CD14-positive monocyte (primary cell): ENCODE measurements around the gene CEP55. TPM values are rescaled to one million over a fixed set of nuclear protein-coding genes. Genes with fewer than 3 reads are reported as not detected.
A peak's percentile ranks its signal among the peaks of the same experiment; 100 is the strongest.

Experiments
- DNase-seq, 3 donors: peaks; one replicate each; pipeline ENCODE4 v3.0.0-alpha.2; 2011 to 2022
- H2AFZ ChIP-seq: 2 replicates; pipeline ENCODE4 v1.6.0; 2012; ENCODE audit warnings: mild to moderate bottlenecking, low read depth, low read length, inconsistent platforms; ENCODE audit not compliant: insufficient read depth, poor library complexity, severe bottlenecking
- H3K27ac ChIP-seq, 2 donors: 1 replicate in 1 of 2; 2 replicates in 1 of 2; pipeline ENCODE4 v1.5.1; 2012 to 2013; ENCODE audit warnings: low read length in 2 of 2, control low read depth in 1 of 2, inconsistent platforms in 1 of 2, low read depth in 1 of 2, mild to moderate bottlenecking in 1 of 2
- H3K27me3 ChIP-seq, 2 donors: one replicate each; pipeline versions ENCODE4 v1.6.0 to v1.6.1; 2011 to 2013; ENCODE audit warnings: low read length in 2 of 2; ENCODE audit not compliant: control insufficient read depth in 2 of 2, insufficient read depth in 2 of 2
- H3K36me3 ChIP-seq, 2 donors: replicated peaks in 1 of 2; 1 replicate in 1 of 2; 2 replicates in 1 of 2; pipeline versions ENCODE4 v1.5.1 to v1.6.1; 2012 to 2013; ENCODE audit warnings: low read length in 2 of 2, control low read depth in 1 of 2, inconsistent platforms in 1 of 2, mild to moderate bottlenecking in 1 of 2; ENCODE audit not compliant: insufficient read depth in 2 of 2, control insufficient read depth in 1 of 2
- H3K4me1 ChIP-seq, 2 donors: 1 replicate in 1 of 2; 2 replicates in 1 of 2; pipeline versions ENCODE4 v1.5.1 to v1.6.1; 2012 to 2013; ENCODE audit warnings: low read length in 2 of 2, control low read depth in 1 of 2, inconsistent platforms in 1 of 2, mild to moderate bottlenecking in 1 of 2, moderate library complexity in 1 of 2; ENCODE audit not compliant: insufficient read depth in 2 of 2, control insufficient read depth in 1 of 2
- H3K4me2 ChIP-seq: replicated peaks from 2 replicates; pipeline ENCODE3; 2012; ENCODE audit warnings: low read length, moderate library complexity, mild to moderate bottlenecking; ENCODE audit not compliant: poor library complexity, severe bottlenecking; ENCODE audit errors: extremely low read depth
- H3K4me3 ChIP-seq, 3 experiments: fragments of 200-600 bp in 1 of 3; sonication (generic) in 1 of 3; replicated peaks in 1 of 3; 1 replicate in 2 of 3; 2 replicates in 1 of 3; pipeline ENCODE4 v1.5.1; 2011 to 2013; ENCODE audit warnings: low read length in 3 of 3, mild to moderate bottlenecking in 3 of 3, control low read depth in 2 of 3, low read depth in 2 of 3, inconsistent platforms in 1 of 3, moderate library complexity in 1 of 3
- H3K79me2 ChIP-seq: 2 replicates; pipeline ENCODE4 v1.6.0; 2012; ENCODE audit warnings: mild to moderate bottlenecking, control low read depth, inconsistent platforms, low read length, moderate library complexity; ENCODE audit not compliant: insufficient read depth
- H3K9ac ChIP-seq: 2 replicates; pipeline ENCODE4 v1.6.0; 2017; ENCODE audit warnings: low read length, mild to moderate bottlenecking; ENCODE audit not compliant: insufficient read depth, poor library complexity, severe bottlenecking
- H3K9me3 ChIP-seq, 2 donors: replicated peaks in 1 of 2; 1 replicate in 1 of 2; 2 replicates in 1 of 2; pipeline versions ENCODE4 v1.5.1 to v1.6.1; 2012 to 2013; ENCODE audit warnings: low read length in 2 of 2, control low read depth in 1 of 2; ENCODE audit not compliant: control insufficient read depth in 1 of 2, insufficient read depth in 1 of 2
- H4K20me1 ChIP-seq: 2 replicates; pipeline ENCODE4 v1.6.0; 2012; ENCODE audit warnings: mild to moderate bottlenecking, low read length, control low read depth, moderate library complexity; ENCODE audit not compliant: insufficient read depth
- H3K27ac Mint-ChIP-seq, 7 donors: one replicate each; pipeline ENCODE4 v1.8.0; 2020; ENCODE audit warnings: mild to moderate bottlenecking in 7 of 7, mixed read lengths in 7 of 7, moderate library complexity in 6 of 7, inconsistent platforms in 2 of 7
- H3K27me3 Mint-ChIP-seq, 3 donors: one replicate each; pipeline ENCODE4 v1.8.0; 2021 to 2022; ENCODE audit warnings: low read depth in 3 of 3, mild to moderate bottlenecking in 3 of 3, mixed read lengths in 3 of 3, moderate library complexity in 3 of 3, inconsistent platforms in 1 of 3
- H3K36me3 Mint-ChIP-seq, 2 donors: one replicate each; pipeline ENCODE4 v1.8.0; 2020; ENCODE audit warnings: mixed read lengths in 2 of 2, inconsistent platforms in 1 of 2, mild to moderate bottlenecking in 1 of 2
- H3K4me1 Mint-ChIP-seq: one replicate; pipeline ENCODE4 v1.8.0; 2020; ENCODE audit warnings: mild to moderate bottlenecking, mixed read lengths
- H3K4me3 Mint-ChIP-seq, 2 donors: one replicate each; pipeline ENCODE4 v1.8.0; 2020; ENCODE audit warnings: mild to moderate bottlenecking in 2 of 2, mixed read lengths in 2 of 2, moderate library complexity in 1 of 2
- H3K9me3 Mint-ChIP-seq, 7 donors: one replicate each; pipeline ENCODE4 v1.8.0; 2020 to 2022; ENCODE audit warnings: mixed read lengths in 7 of 7, mild to moderate bottlenecking in 6 of 7, moderate library complexity in 6 of 7, inconsistent platforms in 2 of 7
- CTCF ChIP-seq: fragments of 200-600 bp; IDR thresholded peaks from one replicate; pipeline ENCODE4 v1.8.0; 2022; ENCODE audit warnings: antibody characterized with exemption, mild to moderate bottlenecking
- WGBS: methylation state at CpG from one replicate; pipeline ENCODE4 v1.1.5; 2013; ENCODE audit warnings: missing lambda C conversion rate; ENCODE audit not compliant: insufficient coverage; 5-methylcytosine and 5-hydroxymethylcytosine counted together
- intact Hi-C, 2 donors: fragments of 100-400 bp; cut with micrococcal nuclease; formaldehyde crosslinking; loops; one replicate each; pipeline versions ENCODE4 v1.15.0 to v1.15.1; 2023
- polyA plus RNA-seq, 3 donors: library from polyadenylated mRNA; depleted of rRNA in 1 of 3; unstranded in 2 of 3; stranded (reverse) in 1 of 3; fragments of 300-500 nt in 2 of 3; fragments of >200 nt in 1 of 3; fragmentation: Illumina TruSeq in 2 of 3; gene quantifications; 1 replicate in 2 of 3; 2 replicates in 1 of 3; pipeline ENCODE4 v1.2.3, GENCODE V29; 2012 to 2021

The CEP55 gene
- polyA plus RNA-seq, 3 donors = 0.05 to 0.26 TPM; not detected in 1

GRCh38 chr10:93471110-93471651 is 25.2 kb upstream of the CEP55 start:
- no peak overlapping the region for H3K4me2 ChIP-seq
- peaks cover 0 to 2% (median 0%) of the 10 kb centered on the region in 7 donors for H3K9me3 Mint-ChIP-seq
- no peak overlapping the region for H3K4me3 ChIP-seq
- no peaks in the 10 kb centered on the region for H3K27me3 Mint-ChIP-seq
- H4K20me1 ChIP-seq = peaks cover 22% of the 10 kb centered on the region
- peak; percentile 66 to 88 (median 87) for DNase-seq
- WGBS = no CpG with 5 or more reads among the region's 5 CpGs
- intact Hi-C loops = loop anchor here (5.0 kb wide), 2 partner anchors 34 to 44 kb away; no protein-coding TSS in a partner anchor
- H3K27ac ChIP-seq = peak overlapping the region; percentile 38 to 71
- H3K4me1 Mint-ChIP-seq = peaks cover 53% of the 10 kb centered on the region
- H2AFZ ChIP-seq = no peak overlapping the region
- peak overlapping the region; percentile 79 to 93 (median 85) for H3K27ac Mint-ChIP-seq
- peaks cover 90% of the 10 kb centered on the region for H3K79me2 ChIP-seq
- peaks cover 23 to 25% of the 10 kb centered on the region in 2 donors for H3K36me3 Mint-ChIP-seq
- no peak overlapping the region for H3K9ac ChIP-seq
- peaks cover 7 to 26% of the 10 kb centered on the region in 2 donors for H3K36me3 ChIP-seq
- H3K9me3 ChIP-seq = no peaks in the 10 kb centered on the region
- no peak overlapping the region for H3K4me3 Mint-ChIP-seq
- H3K4me1 ChIP-seq = peaks cover 45 to 63% of the 10 kb centered on the region in 2 donors
- TF ChIP-seq CTCF = no peak
- no peaks in the 10 kb centered on the region for H3K27me3 ChIP-seq

GRCh38 chr10:93473161-93473560 is 23.3 kb upstream of the CEP55 start:
- H3K36me3 Mint-ChIP-seq = peaks cover 25 to 34% of the 10 kb centered on the region in 2 donors
- no peak overlapping the region for H3K9ac ChIP-seq

More at GRCh38 chr10:93473161-93473560, 23.3 kb upstream of the CEP55 start:
- H3K4me1 ChIP-seq = peaks cover 46 to 64% of the 10 kb centered on the region in 2 donors
- peaks cover 0 to 2% (median 0%) of the 10 kb centered on the region in 7 donors for H3K9me3 Mint-ChIP-seq
- H3K4me3 ChIP-seq = no peak overlapping the region
- no peaks in the 10 kb centered on the region for H3K27me3 Mint-ChIP-seq
- H2AFZ ChIP-seq = no peak overlapping the region
- peaks cover 92% of the 10 kb centered on the region for H3K79me2 ChIP-seq
- H3K27ac Mint-ChIP-seq = peak overlapping the region in 1 of 7 donors; percentile 68
- H3K27me3 ChIP-seq = no peaks in the 10 kb centered on the region
- no peak for TF ChIP-seq CTCF
- peaks cover 6 to 20% of the 10 kb centered on the region in 2 donors for H3K36me3 ChIP-seq
- peaks cover 56% of the 10 kb centered on the region for H3K4me1 Mint-ChIP-seq
- no peak overlapping the region for H3K4me2 ChIP-seq
- intact Hi-C loops = loop anchor here (5.0 kb wide), 2 partner anchors 36 to 46 kb away; no protein-coding TSS in a partner anchor
- H3K4me3 Mint-ChIP-seq = no peak overlapping the region
- H3K9me3 ChIP-seq = no peaks in the 10 kb centered on the region
- H4K20me1 ChIP-seq = peaks cover 17% of the 10 kb centered on the region
- H3K27ac ChIP-seq = no peak overlapping the region
- DNase-seq = no peak
- WGBS = 100% methylated on average over 2 of the region's 2 CpGs
